ENCODE data around the gene PLD6.

The PLD6 gene

GRCh38 chr17:17153709-17154108 lies 52.4 kb downstream of the PLD6 start:
- Histone ChIP-seq H3K4me1 (ENCODE audit: control insufficient read depth, insufficient read depth, low read length) (no peaks in the 10 kb centered on the region), H3K27ac (ENCODE audit: low read depth, low read length) (no peak overlapping the region), H3K4me3 (ENCODE audit: low read depth, low read length) (no peak overlapping the region), H3K36me3 (ENCODE audit: control insufficient read depth, insufficient read depth, low read length) (peaks cover 88% of the 10 kb centered on the region), H3K9ac (ENCODE audit: low read length) (no peak overlapping the region), H3K9me3 (ENCODE audit: control insufficient read depth, insufficient read depth, low read depth, low read length) (no peaks in the 10 kb centered on the region), H3K27me3 (ENCODE audit: control insufficient read depth, insufficient read depth, low read length) (no peaks in the 10 kb centered on the region)

GRCh38 chr17:17153071-17153470 lies 53.1 kb downstream of the PLD6 start:
- Histone ChIP-seq H3K27me3 (ENCODE audit: control insufficient read depth, insufficient read depth, low read length) (no peaks in the 10 kb centered on the region), H3K4me3 (ENCODE audit: low read depth, low read length) (no peak overlapping the region), H3K36me3 (ENCODE audit: control insufficient read depth, insufficient read depth, low read length) (peaks cover 88% of the 10 kb centered on the region), H3K9me3 (ENCODE audit: control insufficient read depth, insufficient read depth, low read depth, low read length) (no peaks in the 10 kb centered on the region), H3K4me1 (ENCODE audit: control insufficient read depth, insufficient read depth, low read length) (no peaks in the 10 kb centered on the region), H3K27ac (ENCODE audit: low read depth, low read length) (no peak overlapping the region), H3K9ac (ENCODE audit: low read length) (no peak overlapping the region)

- no peak overlapping the region for H3K9ac ChIP-seq (ENCODE audit: low read length)
These were observed 53.7 kb downstream of the PLD6 start for GRCh38 chr17:17152385-17152784.

GRCh38 chr17:17151962-17152361 lies 54.2 kb downstream of the PLD6 start:
- Histone ChIP-seq H3K9me3 (ENCODE audit: control insufficient read depth, insufficient read depth, low read depth, low read length) (no peaks in the 10 kb centered on the region), H3K9ac (ENCODE audit: low read length) (no peak overlapping the region), H3K27me3 (ENCODE audit: control insufficient read depth, insufficient read depth, low read length) (no peaks in the 10 kb centered on the region), H3K4me1 (ENCODE audit: control insufficient read depth, insufficient read depth, low read length) (no peaks in the 10 kb centered on the region), H3K4me3 (ENCODE audit: low read depth, low read length) (no peak overlapping the region), H3K27ac (ENCODE audit: low read depth, low read length) (no peak overlapping the region), H3K36me3 (ENCODE audit: control insufficient read depth, insufficient read depth, low read length) (peaks cover 92% of the 10 kb centered on the region)

More at GRCh38 chr17:17152385-17152784, 53.7 kb downstream of the PLD6 start:
- Histone ChIP-seq H3K4me3 (ENCODE audit: low read depth, low read length) (no peak overlapping the region), H3K36me3 (ENCODE audit: control insufficient read depth, insufficient read depth, low read length) (peaks cover 92% of the 10 kb centered on the region), H3K27ac (ENCODE audit: low read depth, low read length) (no peak overlapping the region), H3K9me3 (ENCODE audit: control insufficient read depth, insufficient read depth, low read depth, low read length) (no peaks in the 10 kb centered on the region), H3K4me1 (ENCODE audit: control insufficient read depth, insufficient read depth, low read length) (no peaks in the 10 kb centered on the region), H3K27me3 (ENCODE audit: control insufficient read depth, insufficient read depth, low read length) (no peaks in the 10 kb centered on the region)

- Histone ChIP-seq H3K27ac (ENCODE audit: low read depth, low read length) (no peak overlapping the region), H3K9me3 (ENCODE audit: control insufficient read depth, insufficient read depth, low read depth, low read length) (no peaks in the 10 kb centered on the region), H3K4me3 (ENCODE audit: low read depth, low read length) (no peak overlapping the region), H3K4me1 (ENCODE audit: control insufficient read depth, insufficient read depth, low read length) (no peaks in the 10 kb centered on the region), H3K9ac (ENCODE audit: low read length) (no peak overlapping the region), H3K36me3 (ENCODE audit: control insufficient read depth, insufficient read depth, low read length) (peaks cover 92% of the 10 kb centered on the region), H3K27me3 (ENCODE audit: control insufficient read depth, insufficient read depth, low read length) (no peaks in the 10 kb centered on the region)
These were observed 54.6 kb downstream of the PLD6 start for GRCh38 chr17:17151541-17151940.

- Histone ChIP-seq H3K9me3 (ENCODE audit: control insufficient read depth, insufficient read depth, low read depth, low read length) (no peaks in the 10 kb centered on the region), H3K4me1 (ENCODE audit: control insufficient read depth, insufficient read depth, low read length) (no peaks in the 10 kb centered on the region), H3K27ac (ENCODE audit: low read depth, low read length) (no peak overlapping the region), H3K9ac (ENCODE audit: low read length) (no peak overlapping the region), H3K4me3 (ENCODE audit: low read depth, low read length) (no peak overlapping the region), H3K27me3 (ENCODE audit: control insufficient read depth, insufficient read depth, low read length) (no peaks in the 10 kb centered on the region), H3K36me3 (ENCODE audit: control insufficient read depth, insufficient read depth, low read length) (peaks cover 91% of the 10 kb centered on the region)
These were observed 55.1 kb downstream of the PLD6 start for GRCh38 chr17:17151055-17151454.
